Gastrocnemius medialis (tissue), 4 donors: Measurements from ENCODE around the gene WDFY2. TPM values are rescaled to one million over a fixed set of nuclear protein-coding genes. Genes with fewer than 3 reads are reported as not detected.

Source experiments
- ATAC-seq, 2 donors: fragments of 150-250 bp; one replicate each; pipeline ENCODE4 v1.9.1; 2016
- DNase-seq, 2 donors: peaks; one replicate each; pipeline ENCODE4 v3.0.0-alpha.2; 2019
- H3K27ac ChIP-seq, 4 donors: fragments of 200-600 bp; sonication (generic); 1 replicate in 1 of 4; 2 replicates in 3 of 4; pipeline ENCODE4 v1.5.1; 2016 to 2018; ENCODE audit warnings: mild to moderate bottlenecking in 2 of 4, moderate library complexity in 1 of 4
- H3K27me3 ChIP-seq, 3 donors: fragments of 200-600 bp; sonication (generic) in 2 of 3; 1 replicate in 1 of 3; 2 replicates in 2 of 3; pipeline versions ENCODE4 v1.5.1 to v1.6.0; 2016 to 2019; ENCODE audit warnings: mild to moderate bottlenecking in 1 of 3, moderate library complexity in 1 of 3
- H3K36me3 ChIP-seq, 2 donors: fragments of 200-600 bp; sonication (generic) in 1 of 2; one replicate each; pipeline ENCODE4 v1.5.1; 2017 to 2018
- H3K4me1 ChIP-seq, 2 donors: fragments of 200-600 bp; sonication (generic) in 1 of 2; one replicate each; pipeline ENCODE4 v1.5.1; 2016 to 2017; ENCODE audit warnings: mild to moderate bottlenecking in 2 of 2
- H3K4me3 ChIP-seq, 4 donors: fragments of 200-600 bp; sonication (generic) in 3 of 4; 1 replicate in 1 of 4; 2 replicates in 3 of 4; pipeline ENCODE4 v1.5.1; 2016 to 2019; ENCODE audit warnings: mild to moderate bottlenecking in 2 of 4
- H3K9me3 ChIP-seq, 3 donors: fragments of 200-600 bp; sonication (generic) in 2 of 3; 1 replicate in 1 of 3; 2 replicates in 2 of 3; pipeline ENCODE4 v1.5.1; 2016 to 2019
- CTCF ChIP-seq, 5 experiments: fragments of 450-650 bp in 3 of 5; fragments of 200-600 bp in 2 of 5; sonication (generic) in 2 of 5; IDR thresholded peaks in 4 of 5; conservative IDR thresholded peaks in 1 of 5; 1 replicate in 4 of 5; 2 replicates in 1 of 5; pipeline ENCODE4 v1.5.1; 2016 to 2019; ENCODE audit warnings: antibody characterized with exemption in 5 of 5, mild to moderate bottlenecking in 3 of 5, moderate library complexity in 3 of 5
- POLR2A ChIP-seq, 2 donors: fragments of 450-650 bp; IDR thresholded peaks; one replicate each; pipeline ENCODE4 v1.6.1; 2017; ENCODE audit warnings: antibody characterized with exemption in 2 of 2, mild to moderate bottlenecking in 2 of 2, moderate library complexity in 2 of 2
- in situ Hi-C, 4 donors: fragments of 200-750 bp; cut with MboI; loops; one replicate each; pipeline versions ENCODE4 v1.15.0 to v1.8.0; 2017; ENCODE audit warnings: low sequenced_read_pairs in 4 of 4
- intact Hi-C: fragments of 100-400 bp; cut with DNase I; formaldehyde crosslinking; loops from one replicate; pipeline ENCODE4 v1.15.1; 2023; ENCODE audit warnings: low total_unique reads
- total RNA-seq, 4 donors: library from RNA; depleted of rRNA; stranded (reverse); fragments of >200 nt; gene quantifications; one replicate each; pipeline versions ENCODE4 v1.1.0 to v1.2.3, GENCODE V29; 2016

Gene WDFY2
- total RNA-seq: 1 to 10 TPM in 2 of 4 donors, under 1 TPM in 2; 0.98 to 2.8 (median 1.7) TPM

- peak; percentile 96 for ATAC-seq
- H3K27ac ChIP-seq: peak within 1 kb of the TSS; percentile 82 to 89 (median 85)
- H3K27me3 ChIP-seq: no peaks in the 10 kb centered on the region
- H3K36me3 ChIP-seq: no peaks in the 10 kb centered on the region
- intact Hi-C loops (loop anchor here (1.0 to 10.0 kb wide), 6 partner anchors 63 to 871 kb away; partner anchors contain the start of genes CKAP2, INTS6 and VPS36), in situ Hi-C loops (loop anchor here in 3 of 4 donors (10.0 to 25.0 kb wide), 2 partner anchors 221 to 228 kb away; partner anchors contain the start of gene DHRS12 (in 3 of the 3))
- no peaks in the 10 kb centered on the region for H3K9me3 ChIP-seq
- H3K4me1 ChIP-seq: peaks cover 7 to 12% of the 10 kb centered on the region in 2 donors
- TF ChIP-seq POLR2A (IDR thresholded peaks at IDR 0.05) (peak; percentile 60 to 88), CTCF (IDR thresholded peaks at IDR 0.05 in 4 of 5, conservative IDR thresholded peaks at IDR 0.05 in 1 of 5) (peak in 2 of 5 experiments; percentile 3 to 20)
- DNase-seq: peak; percentile 100
- H3K4me3 ChIP-seq: peak within 1 kb of the TSS; percentile 79 to 91 (median 82)
These were observed at the start of gene WDFY2 for GRCh38 chr13:51583875-51584730. TSS of gene WDFY2 (plus strand) at chr13:51584462. CDS start at chr13:51584688, 226 bp downstream.

GRCh38 chr13:51538591-51539179, 45.6 kb upstream of the WDFY2 start:
- Histone ChIP-seq H3K9me3 (no peaks in the 10 kb centered on the region), H3K4me1 (no peaks in the 10 kb centered on the region), H3K27ac (peak overlapping the region in 2 of 4 donors; percentile 16), H3K4me3 (no peak overlapping the region), H3K27me3 (no peaks in the 10 kb centered on the region), H3K36me3 (no peaks in the 10 kb centered on the region)
- no peak for TF ChIP-seq POLR2A (IDR thresholded peaks at IDR 0.05)
- TF ChIP-seq CTCF (IDR thresholded peaks at IDR 0.05 in 4 of 5, conservative IDR thresholded peaks at IDR 0.05 in 1 of 5): no peak
- no peak for ATAC-seq
- DNase-seq: no peak
- intact Hi-C loops (no loop called here), in situ Hi-C loops (no loop called here)

- H3K4me3 ChIP-seq: no peak overlapping the region
- H3K9me3 ChIP-seq: no peaks in the 10 kb centered on the region
- ATAC-seq: peak in 1 of 2 donors; percentile 75
- TF ChIP-seq POLR2A (IDR thresholded peaks at IDR 0.05) (no peak), CTCF (IDR thresholded peaks at IDR 0.05 in 4 of 5, conservative IDR thresholded peaks at IDR 0.05 in 1 of 5) (no peak)
- H3K27me3 ChIP-seq: no peaks in the 10 kb centered on the region
- no peaks in the 10 kb centered on the region for H3K36me3 ChIP-seq
- no peaks in the 10 kb centered on the region for H3K4me1 ChIP-seq
- H3K27ac ChIP-seq: peak overlapping the region; percentile 16 to 51 (median 36)
- in situ Hi-C loops (no loop called here), intact Hi-C loops (no loop called here)
- no peak for DNase-seq
These were observed 44.4 kb upstream of the WDFY2 start for GRCh38 chr13:51539887-51540286.

- no peak for ATAC-seq
- H3K4me3 ChIP-seq: no peak overlapping the region
- TF ChIP-seq POLR2A (IDR thresholded peaks at IDR 0.05) (no peak), CTCF (IDR thresholded peaks at IDR 0.05 in 4 of 5, conservative IDR thresholded peaks at IDR 0.05 in 1 of 5) (no peak)
- no peak overlapping the region for H3K27ac ChIP-seq
- DNase-seq: no peak
- intact Hi-C loops (no loop called here), in situ Hi-C loops (no loop called here)
- H3K4me1 ChIP-seq: no peaks in the 10 kb centered on the region
- no peaks in the 10 kb centered on the region for H3K36me3 ChIP-seq
- H3K9me3 ChIP-seq: no peaks in the 10 kb centered on the region
- no peaks in the 10 kb centered on the region for H3K27me3 ChIP-seq
These were observed 43.2 kb upstream of the WDFY2 start for GRCh38 chr13:51541037-51541436.
